OCI-LY1 (cell line): ENCODE results near the gene TMEM132A.

Experiments
- EZH2 ChIP-seq: fragments of 200-600 bp; sonication (generic), shearing (Covaris generic); IDR thresholded peaks from 2 replicates; pipeline ENCODE4 v1.8.0; 2017; ENCODE audit warnings: borderline replicate concordance, mixed run types, mild to moderate bottlenecking, antibody characterized with exemption, low read length, moderate library complexity, mixed read lengths
- TF ChIP-seq, protein P1 (sequence below): fragments of 200-600 bp; sonication (generic), shearing (Covaris generic); IDR thresholded peaks from 2 replicates; pipeline ENCODE4 v1.5.1; 2017; ENCODE audit warnings: mild to moderate bottlenecking, antibody characterized with exemption, low read length, moderate library complexity, mixed read lengths

DNA sequence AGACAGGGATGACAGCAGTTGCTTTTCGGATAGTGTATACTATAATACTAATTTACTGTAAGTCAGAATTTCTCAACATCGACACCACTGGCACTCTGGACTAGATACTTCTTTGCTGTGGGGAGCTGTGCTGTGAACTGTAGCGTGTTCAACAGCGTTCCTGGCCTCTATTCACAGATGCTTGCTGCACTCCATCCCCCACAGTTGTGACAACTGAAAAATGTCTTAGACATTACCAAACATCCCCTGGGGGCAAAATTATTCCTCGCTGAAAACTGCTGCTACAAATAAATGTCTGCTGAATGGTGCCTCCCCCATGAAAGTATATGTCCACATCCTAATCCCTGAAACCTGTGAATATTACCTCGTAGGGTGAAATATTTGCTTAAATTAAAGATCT is 35.2 kb downstream of the TMEM132A start:
- TF ChIP-seq, protein P1, sequence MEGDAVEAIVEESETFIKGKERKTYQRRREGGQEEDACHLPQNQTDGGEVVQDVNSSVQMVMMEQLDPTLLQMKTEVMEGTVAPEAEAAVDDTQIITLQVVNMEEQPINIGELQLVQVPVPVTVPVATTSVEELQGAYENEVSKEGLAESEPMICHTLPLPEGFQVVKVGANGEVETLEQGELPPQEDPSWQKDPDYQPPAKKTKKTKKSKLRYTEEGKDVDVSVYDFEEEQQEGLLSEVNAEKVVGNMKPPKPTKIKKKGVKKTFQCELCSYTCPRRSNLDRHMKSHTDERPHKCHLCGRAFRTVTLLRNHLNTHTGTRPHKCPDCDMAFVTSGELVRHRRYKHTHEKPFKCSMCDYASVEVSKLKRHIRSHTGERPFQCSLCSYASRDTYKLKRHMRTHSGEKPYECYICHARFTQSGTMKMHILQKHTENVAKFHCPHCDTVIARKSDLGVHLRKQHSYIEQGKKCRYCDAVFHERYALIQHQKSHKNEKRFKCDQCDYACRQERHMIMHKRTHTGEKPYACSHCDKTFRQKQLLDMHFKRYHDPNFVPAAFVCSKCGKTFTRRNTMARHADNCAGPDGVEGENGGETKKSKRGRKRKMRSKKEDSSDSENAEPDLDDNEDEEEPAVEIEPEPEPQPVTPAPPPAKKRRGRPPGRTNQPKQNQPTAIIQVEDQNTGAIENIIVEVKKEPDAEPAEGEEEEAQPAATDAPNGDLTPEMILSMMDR, result no peak
- TF ChIP-seq EZH2, result no peak
